HG03521 (cell line): ENCODE results near the gene PORCN.
A peak's percentile ranks its signal among the peaks of the same experiment; 100 is the strongest.
"Not testable (repeated sequence)": the region's sequence is repeated elsewhere in the genome, so short reads cannot be mapped to it uniquely, and the experiment has no call there.

Source experiments
- ATAC-seq: cut with Tn5 transposase; IDR thresholded peaks from one replicate; pipeline ENCODE4 v1.9.1; 2021; ENCODE audit warnings: mild to moderate bottlenecking, moderate library complexity; ENCODE audit not compliant: unreplicated experiment

PORCN gene

DNA sequence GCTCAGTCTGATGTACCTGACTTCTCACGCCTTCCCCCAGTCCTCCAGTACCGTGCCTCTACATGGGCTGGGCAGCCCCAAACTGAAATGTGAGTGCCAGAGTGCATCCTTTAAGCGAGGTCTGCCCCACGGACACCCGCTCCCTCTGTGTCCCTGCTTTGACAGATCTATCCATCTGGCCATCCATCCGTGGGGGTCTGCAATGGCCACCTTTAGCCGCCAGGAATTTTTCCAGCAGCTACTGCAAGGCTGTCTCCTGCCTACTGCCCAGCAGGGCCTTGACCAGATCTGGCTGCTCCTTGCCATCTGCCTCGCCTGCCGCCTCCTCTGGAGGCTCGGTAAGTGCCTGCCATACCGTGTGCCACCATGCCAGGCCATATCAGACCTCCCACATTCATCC lies 827 bp downstream of the PORCN start:
- ATAC-seq = no peak

DNA sequence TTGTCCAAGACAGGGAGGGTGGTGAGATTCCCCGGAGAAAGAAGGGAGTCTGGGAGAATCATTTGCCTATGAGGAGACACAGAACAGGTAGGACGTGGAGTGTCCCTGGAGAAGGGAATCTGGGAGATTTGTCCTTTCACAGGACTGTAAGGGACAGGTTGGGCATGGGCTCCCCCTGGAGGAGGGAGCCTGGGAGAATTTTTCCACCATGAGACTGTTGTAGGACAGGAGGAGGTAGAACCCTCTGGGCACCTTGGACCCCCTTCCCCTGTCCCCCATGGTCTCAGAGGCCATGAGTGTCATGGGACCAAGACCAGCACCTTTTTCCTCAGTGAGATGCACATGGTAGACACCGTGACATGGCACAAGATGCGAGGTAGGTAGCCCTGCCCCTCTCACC lies 2.8 kb downstream of the PORCN start:
- no peak for ATAC-seq

DNA sequence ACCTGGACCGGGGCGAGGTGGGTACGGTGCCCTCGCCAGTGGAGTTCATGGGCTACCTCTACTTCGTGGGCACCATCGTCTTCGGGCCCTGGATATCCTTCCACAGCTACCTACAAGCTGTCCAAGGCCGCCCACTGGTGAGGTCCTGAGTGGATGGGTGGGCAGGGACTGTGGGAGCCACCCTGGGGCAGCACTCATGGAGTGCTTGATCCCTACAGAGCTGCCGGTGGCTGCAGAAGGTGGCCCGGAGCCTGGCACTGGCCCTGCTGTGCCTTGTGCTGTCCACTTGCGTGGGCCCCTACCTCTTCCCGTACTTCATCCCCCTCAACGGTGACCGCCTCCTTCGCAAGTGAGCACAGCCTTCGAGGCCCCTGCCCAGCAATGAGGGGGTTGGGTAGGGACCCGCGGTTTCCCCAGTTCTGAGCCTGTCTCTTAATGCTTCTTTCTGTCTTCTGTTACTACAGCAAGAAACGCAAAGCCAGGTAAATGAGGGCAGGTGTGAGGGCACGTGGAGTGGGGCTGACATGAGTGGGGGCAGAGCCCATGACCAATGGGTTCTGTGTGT lies 3.7 kb downstream of the PORCN start:
- ATAC-seq = no peak

DNA sequence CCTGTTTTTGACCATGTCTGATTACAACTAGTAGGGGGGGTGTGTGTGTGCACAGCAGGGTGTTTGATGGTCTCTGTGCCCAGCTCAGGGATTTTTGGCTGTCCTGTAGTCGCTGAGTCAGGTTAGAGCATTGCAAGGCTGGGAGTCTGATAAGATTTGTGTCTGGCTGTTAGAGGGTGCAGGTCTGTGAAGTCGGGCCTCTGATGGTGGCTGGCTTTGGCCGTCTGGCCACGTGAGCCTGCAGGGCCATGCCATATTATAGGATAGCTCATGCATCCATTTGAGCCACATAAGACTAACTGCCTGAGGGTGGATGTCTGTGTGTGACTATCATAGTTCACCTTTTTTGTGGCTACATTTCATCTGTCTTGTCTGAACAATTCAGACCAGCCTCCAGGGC lies 4.9 kb downstream of the PORCN start:
- no peak for ATAC-seq

DNA sequence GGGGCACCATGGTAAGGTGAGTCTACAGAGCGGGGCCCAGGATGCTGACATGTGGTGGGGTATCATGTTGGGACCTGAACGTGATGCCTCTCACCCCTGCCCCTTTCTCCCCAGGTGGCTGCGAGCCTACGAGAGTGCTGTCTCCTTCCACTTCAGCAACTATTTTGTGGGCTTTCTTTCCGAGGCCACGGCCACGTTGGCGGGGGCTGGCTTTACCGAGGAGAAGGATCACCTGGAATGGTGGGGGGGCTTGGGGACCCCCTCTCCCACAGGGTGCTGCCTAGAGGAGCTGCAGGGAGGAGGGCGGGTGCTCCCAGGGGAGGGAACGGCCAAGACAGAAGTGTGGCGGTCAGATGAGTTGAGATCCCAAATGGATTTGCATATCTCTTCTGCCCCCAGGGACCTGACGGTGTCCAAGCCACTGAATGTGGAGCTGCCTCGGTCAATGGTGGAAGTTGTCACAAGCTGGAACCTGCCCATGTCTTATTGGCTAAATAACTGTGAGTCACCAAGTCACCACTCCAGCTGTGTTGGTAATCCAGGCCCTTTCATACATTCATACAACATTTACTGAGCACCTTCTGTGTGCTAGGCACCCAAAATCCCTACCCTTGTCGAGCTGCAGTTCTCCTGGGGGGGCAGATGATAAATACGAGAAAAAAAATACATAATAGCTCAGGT lies 5.5 kb downstream of the PORCN start:
- ATAC-seq = no peak

DNA sequence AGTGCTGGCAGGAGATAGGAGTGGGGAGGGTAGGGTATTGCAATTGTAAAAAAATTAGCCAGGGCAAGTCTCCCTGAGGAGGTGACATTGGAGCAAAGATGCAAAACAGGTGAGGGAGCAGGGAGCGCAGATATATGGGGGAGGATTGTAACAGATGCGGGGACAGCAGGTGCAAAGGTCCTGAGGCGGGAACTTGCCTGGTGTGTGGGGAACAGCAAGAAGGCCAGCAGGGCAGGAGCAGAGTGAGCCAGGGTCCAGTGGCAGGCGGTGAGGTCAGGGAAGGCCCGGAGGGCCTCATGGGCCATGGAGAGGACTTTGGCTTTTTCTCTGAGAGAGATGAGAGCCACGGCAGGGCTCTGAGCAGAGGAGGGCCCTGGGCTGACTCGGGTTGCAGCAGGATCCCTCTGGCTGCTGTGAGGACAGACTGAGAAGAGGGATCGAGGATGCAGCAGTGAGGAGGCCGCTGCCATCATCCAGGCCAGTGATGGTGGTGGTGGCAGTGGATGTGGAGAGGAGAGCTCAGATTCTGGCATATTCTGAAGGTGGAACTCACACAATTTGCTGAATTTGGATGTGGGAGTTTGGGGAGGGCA lies 6.2 kb downstream of the PORCN start:
- ATAC-seq = no peak

DNA sequence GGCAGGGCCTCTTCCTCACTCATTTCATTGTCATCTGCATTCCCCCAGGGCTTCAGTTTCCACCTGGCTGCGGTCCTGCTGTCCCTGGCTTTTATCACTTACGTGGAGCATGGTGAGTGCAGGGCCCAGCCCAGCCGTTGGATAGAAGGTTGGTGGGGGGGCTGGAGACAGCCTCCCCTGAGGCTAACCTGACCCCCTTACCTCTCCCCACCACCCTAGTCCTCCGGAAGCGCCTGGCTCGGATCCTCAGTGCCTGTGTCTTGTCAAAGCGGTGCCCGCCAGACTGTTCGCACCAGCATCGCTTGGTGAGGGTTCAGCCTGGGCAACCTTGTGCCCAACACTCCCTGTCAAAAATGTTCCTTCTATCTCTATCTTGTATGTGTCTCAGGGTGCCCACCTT lies 7.0 kb downstream of the PORCN start:
- no peak for ATAC-seq

DNA sequence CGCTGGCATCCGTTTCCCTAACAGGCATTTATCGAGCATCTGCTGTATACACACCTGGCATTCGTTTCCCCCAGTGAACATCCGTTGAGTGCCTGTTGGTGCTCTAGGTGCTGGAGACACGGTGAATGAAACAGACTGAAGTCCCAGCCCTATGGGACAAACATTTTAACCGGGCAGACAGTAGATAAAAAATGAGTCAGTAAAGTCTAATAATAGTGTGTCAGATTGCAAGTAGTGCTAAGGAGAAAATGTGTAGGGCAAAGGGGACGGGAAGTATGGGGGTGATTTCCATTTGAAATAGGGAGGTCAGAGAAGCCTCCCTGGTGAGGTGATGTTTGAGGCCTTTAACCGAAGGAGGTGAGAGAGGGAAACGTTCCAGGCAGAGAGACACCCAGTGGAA lies 7.5 kb downstream of the PORCN start:
- no peak for ATAC-seq

DNA sequence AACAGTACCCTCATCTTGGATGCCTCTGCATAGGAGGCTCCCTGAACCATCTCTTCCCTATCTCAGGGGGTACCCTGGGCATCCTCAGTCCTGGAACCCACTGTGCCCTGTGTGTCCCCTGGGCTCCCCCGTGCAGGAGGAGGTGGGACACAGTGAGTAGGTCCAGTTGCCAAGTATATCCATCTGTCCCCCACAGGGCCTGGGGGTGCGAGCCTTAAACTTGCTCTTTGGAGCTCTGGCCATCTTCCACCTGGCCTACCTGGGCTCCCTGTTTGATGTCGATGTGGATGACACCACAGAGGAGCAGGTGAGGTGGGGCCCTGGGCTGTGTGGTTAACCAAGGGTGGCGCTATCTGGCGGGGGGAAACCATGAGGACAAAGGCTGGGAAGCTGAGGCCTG lies 8.2 kb downstream of the PORCN start:
- ATAC-seq = no peak

DNA sequence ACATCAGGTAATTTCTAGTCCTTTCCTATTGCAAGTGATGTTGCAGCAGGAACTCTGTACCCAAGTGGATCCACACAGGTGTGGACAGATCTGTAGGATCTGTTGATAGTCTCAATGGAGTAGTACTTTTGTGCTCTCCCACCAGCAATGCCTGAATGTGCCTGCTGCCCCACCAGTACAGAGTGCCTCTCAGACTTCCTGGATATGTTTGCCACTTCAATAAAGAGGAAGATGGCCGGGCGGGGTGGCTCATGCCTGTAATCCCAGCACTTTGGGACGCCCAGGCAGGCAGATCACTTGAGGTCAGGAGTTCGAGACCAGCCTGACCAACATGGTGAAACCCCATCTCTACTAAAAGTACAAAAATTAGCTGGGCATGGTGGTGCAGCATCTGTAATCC lies 10.7 kb downstream of the PORCN start:
- ATAC-seq = not testable (repeated sequence)

DNA sequence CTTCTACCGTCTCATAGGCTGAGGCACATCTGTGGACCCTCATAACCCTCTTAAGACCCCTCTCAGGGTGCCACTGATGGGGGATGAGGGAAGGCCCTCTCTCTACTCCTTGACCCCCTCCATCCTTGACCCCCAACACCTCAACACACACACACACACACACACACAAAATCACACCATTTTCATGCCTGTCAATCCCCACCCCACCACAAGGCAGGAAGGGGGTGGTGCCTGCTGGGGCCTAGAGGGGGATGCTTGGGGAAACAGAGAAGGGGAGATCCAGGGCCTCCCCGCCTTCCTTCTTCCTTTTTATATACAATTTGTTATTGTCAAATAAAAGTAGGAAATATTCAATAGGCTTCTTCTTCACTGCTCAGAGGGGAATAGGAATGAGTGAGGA lies 11.7 kb downstream of the PORCN start:
- ATAC-seq = no peak

DNA sequence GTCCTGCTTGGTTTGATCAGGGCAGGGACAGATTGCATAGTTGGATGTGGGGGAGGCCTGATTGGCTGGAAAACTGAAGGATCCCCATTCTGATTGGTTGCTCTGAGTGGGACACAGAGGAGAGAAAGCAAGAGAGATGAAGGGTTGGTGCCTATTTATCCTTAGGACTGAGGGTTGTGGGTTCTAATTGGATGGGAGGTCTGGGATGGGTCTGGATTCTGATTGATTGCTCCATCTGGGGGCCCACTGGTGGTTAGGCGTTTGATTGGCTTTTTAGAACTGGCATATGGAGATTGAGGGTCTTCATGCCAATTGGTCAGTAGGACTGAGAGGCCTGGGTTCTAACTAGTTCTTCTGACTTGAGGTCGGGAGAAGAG lies 12.2 kb downstream of the PORCN start:
- ATAC-seq = no peak

DNA sequence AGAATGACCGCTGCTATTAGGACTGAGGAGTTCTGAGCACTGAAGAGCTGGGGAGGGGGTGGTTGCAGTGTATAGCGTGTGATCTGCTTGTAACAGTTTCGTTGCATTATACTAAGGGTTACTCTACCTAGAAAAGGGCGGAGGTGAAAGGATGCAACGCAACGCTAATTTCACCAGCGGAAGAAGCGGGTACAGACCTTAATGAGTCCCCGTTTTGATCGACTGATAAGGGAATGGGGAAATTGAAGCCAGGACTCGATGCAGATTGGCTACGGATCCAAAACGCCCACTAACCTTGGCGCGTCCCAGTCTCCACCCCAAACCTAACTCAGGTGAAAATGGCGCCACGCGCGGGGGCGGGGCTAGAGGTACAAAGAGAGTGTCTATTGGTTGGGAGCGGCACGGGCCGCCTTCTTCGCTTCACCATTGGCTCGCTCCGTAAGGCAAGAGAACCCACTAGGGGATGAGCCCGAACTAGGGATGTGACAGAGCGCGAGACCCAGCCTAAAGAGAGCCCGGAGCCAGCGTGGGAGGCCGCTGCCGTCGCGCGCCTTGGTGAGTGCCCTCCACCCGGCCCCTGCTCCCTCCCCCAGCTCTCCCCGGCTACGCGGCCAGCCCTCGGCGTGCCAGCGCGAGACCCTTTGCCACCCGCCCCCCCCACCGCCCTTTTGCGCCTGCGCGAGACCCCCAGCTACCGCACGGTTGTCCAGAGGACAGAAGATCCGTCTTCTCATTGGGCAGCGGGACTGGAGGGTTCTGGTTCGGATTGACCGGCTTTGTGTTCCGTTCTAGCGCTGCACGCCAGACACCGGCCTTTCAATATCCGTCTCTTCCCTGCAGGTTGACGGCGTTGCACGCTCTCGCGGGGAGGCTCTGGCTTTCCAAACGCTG lies 12.8 kb downstream of the PORCN start, which contains the start of gene EBP:
EBP (plus strand) TSS at position 456 of the 891 bp plus-strand sequence. CDS start 1,964 bp downstream, outside the sequence.
- ATAC-seq = peak; percentile 95

DNA sequence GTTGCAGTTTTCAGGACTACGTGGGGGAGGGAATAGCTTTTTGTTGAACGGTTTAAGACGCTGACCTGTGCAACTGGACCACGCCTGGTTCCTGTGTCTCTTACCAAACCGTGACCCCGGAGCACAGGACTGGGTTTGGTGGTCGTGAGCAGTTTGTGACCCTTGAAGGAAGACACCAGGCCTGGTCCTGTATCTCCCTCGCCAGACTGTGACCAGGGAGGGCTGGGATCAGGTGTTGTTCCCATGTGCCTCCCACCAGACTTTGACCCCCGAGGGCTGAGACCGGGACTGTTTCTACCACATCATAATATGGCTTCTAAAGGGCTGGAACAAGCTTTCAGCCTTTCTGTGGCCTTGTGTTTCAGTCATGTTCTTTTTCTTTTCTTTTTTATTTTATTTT lies 13.5 kb downstream of the PORCN start:
- no peak for ATAC-seq

DNA sequence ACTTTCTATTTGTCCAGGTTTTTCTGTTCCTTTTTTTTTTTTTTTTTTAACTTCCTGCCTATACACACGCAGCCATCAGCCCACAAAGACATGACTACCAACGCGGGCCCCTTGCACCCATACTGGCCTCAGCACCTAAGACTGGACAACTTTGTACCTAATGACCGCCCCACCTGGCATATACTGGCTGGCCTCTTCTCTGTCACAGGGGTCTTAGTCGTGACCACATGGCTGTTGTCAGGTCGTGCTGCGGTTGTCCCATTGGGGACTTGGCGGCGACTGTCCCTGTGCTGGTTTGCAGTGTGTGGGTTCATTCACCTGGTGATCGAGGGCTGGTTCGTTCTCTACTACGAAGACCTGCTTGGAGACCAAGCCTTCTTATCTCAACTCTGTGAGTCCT lies 14.9 kb downstream of the PORCN start:
- no peak for ATAC-seq

DNA sequence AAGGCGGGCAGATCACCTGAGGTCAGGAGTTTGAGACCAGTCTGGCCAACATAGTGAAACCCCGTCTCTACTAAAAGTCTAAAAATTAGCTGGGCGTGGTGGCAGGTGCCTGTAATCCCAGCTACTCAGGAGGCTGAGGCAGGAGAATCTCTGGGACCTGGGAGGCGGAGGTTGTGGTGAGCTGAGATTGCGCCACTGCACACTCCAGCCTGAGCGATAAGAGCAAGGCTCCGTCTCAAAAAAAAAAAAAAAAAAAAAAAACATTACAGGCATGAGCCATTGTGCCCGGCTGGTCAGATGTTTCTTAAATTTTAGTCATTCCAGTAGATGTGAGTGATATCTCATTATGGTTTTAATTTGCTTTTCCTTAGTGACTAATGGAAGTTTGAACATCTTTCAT lies 17.1 kb downstream of the PORCN start:
- ATAC-seq = not testable (repeated sequence)

DNA sequence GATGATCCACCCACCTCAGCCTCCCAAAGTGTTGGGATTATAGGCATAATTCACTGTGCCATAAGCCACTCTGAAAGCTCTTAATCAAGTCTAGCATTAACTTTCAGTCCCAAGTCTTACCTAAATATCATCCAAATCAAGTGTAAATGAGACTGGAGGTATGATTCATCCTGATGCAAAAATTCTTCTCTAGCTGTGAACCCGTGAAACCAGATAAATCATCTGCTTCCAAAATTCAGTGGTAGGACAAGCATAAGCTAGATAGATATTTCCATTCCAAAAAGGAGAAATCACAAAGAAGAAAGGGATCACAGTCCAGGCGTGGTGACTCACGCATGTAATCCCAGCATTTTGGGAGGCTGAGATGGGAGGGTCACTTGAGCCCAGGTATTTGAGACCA lies 21.9 kb downstream of the PORCN start:
- ATAC-seq = no peak

DNA sequence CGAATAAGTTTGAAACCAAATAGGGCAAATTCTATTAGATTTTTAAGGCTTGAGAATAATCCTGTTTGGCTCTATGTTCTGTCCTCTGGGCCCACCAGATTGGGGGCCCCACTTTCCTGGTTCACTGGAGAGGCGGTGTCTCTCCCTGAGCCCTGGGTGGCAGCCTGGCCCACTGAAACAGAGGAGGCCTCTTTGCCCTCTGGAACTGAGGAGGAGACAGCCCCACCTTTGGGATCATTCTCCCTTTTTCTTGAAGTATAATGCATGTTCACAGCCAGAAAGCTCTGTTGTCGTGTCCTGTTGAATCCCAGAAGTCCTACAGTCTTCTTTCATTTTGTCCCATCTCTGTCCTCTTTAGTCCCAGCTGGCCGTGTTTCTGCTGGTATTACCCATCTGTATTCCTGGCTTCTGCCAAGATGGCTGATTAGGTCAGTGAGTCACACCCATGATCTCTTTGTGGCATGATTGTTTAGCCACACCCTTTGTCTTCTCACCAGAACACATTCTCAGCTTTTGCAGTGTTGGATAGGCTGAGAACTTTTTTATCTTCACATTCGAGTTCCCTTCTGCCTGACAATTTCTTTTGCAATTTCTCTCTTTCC lies 22.7 kb downstream of the PORCN start:
- no peak for ATAC-seq

DNA sequence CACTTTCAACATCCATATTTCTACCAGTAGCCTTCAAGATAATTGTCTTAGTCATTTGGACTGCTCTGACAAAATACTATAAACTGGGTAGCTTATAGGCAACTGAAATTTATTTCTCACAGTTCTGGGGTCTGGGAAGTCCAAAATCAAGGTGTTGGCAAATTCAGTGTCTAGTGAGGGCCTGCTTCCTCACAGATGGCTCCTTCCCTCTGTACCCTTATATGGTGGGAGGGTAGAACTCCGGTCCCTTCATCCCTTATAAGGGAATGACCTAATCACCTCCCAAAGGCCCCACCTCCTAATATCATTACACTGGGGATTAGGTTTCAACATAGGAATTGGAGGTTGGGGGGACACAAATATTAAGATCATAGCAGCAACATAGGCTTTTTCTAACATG lies 23.4 kb downstream of the PORCN start:
- no peak for ATAC-seq

DNA sequence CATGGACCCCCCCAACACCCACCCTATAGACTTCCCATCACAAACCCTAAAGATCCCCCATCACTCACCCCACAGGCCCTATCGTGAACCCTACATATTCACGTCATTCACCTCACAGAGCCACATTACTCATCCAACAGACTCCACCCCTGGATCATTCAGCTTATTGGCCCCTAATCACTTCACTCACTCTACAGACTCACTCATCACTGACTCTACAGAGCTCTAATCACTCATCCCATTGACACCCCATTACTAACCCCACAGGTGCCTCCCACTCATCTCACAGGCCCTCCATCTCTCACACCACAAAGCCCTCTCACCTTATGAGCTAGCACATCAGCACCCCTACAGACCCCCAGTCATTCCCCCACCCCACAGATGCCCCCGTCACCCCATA lies 24.4 kb downstream of the PORCN start:
- ATAC-seq = no peak

DNA sequence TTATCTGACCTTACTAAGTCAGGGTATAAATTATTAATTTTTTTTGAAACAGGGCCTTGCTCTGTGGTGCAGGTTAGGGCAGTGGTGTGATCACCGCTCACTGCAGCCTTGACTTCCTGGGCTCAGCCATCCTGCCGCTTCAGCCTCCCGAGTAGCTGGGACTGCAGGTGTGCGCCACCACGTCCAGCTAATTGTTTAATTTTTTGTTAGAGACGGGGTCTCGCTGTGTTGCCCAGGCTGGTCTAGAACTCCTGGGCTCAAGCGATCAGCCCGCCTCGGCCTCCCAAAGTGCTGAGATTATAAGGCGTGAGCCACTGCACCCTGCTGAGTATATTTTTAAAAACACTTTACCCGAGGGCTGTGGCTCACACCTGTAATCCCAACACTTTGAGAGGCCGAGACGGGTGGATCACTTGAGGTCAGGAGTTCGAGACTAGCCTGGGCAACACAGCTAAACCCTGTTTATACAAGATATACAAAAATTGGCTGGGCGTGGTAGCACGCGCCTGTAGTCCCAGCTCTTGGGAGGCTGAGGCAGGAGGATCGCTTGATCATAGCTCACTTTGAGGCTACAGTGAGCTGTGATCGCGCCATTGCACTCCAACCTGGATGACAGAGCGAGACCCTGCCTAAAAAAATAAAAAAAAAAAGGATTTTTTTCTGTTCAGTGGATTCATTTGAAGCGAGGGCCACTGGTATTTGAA lies 30.0 kb downstream of the PORCN start:
- ATAC-seq = no peak
